Esophagus squamous epithelium (tissue), 5 donors: ENCODE data around the gene KANSL2. TPM values are rescaled to one million over a fixed set of nuclear protein-coding genes. Genes with fewer than 3 reads are reported as not detected.
"Not testable (repeated sequence)": the region's sequence is repeated elsewhere in the genome, so short reads cannot be mapped to it uniquely, and the experiment has no call there.

Experiments used
- DNase-seq: peaks from one replicate; lab custom pipeline; 2025; lab: John Stamatoyannopoulos, UW
- H3K27ac ChIP-seq, 4 donors: fragments of 200-600 bp; sonication (generic); one replicate each; pipeline ENCODE4 v1.5.1; 2016 to 2019; ENCODE audit warnings: mild to moderate bottlenecking in 1 of 4
- H3K27me3 ChIP-seq, 4 donors: fragments of 200-600 bp; sonication (generic); 1 replicate in 3 of 4; 2 replicates in 1 of 4; pipeline versions ENCODE4 v1.5.1 to v1.6.0; 2017 to 2021; ENCODE audit warnings: antibody characterized with exemption in 1 of 4
- H3K36me3 ChIP-seq, 3 donors: fragments of 200-600 bp; sonication (generic); one replicate each; pipeline ENCODE4 v1.5.1; 2016 to 2019
- H3K4me1 ChIP-seq, 3 donors: fragments of 200-600 bp; sonication (generic); one replicate each; pipeline ENCODE4 v1.5.1; 2017 to 2019
- H3K4me3 ChIP-seq, 4 donors: fragments of 200-600 bp; sonication (generic); 1 replicate in 3 of 4; 2 replicates in 1 of 4; pipeline ENCODE4 v1.5.1; 2016 to 2019; ENCODE audit warnings: mild to moderate bottlenecking in 2 of 4, moderate library complexity in 1 of 4
- H3K9me3 ChIP-seq, 3 donors: fragments of 200-600 bp; sonication (generic); one replicate each; pipeline ENCODE4 v1.5.1; 2016 to 2019
- CTCF ChIP-seq, 6 experiments: fragments of 450-650 bp in 4 of 6; fragments of 200-600 bp in 2 of 6; sonication (generic) in 2 of 6; IDR thresholded peaks; one replicate each; pipeline ENCODE4 v1.5.1; 2016 to 2019; ENCODE audit warnings: antibody characterized with exemption in 6 of 6, mild to moderate bottlenecking in 4 of 6, moderate library complexity in 4 of 6
- POLR2A ChIP-seq, 4 donors: fragments of 450-650 bp; IDR thresholded peaks; one replicate each; pipeline ENCODE4 v1.6.1; 2017; ENCODE audit warnings: antibody characterized with exemption in 4 of 4, mild to moderate bottlenecking in 4 of 4, moderate library complexity in 3 of 4
- WGBS, 2 donors: methylation state at CpG; one replicate each; pipeline ENCODE4 v1.1.5; 2018; 5-methylcytosine and 5-hydroxymethylcytosine counted together
- intact Hi-C: fragments of 100-400 bp; cut with DNase I; formaldehyde crosslinking; loops from one replicate; pipeline ENCODE4 v1.15.0; 2022
- total RNA-seq, 4 donors: library from RNA; depleted of rRNA; stranded (reverse); fragments of >200 nt; gene quantifications; one replicate each; pipeline ENCODE4 v1.1.0, GENCODE V29; 2016
- donor health status: DM: yes; HTN: yes; CAD: no.

The KANSL2 gene
- total RNA-seq, 4 donors from 2014 or later: 23.9 to 46.0 (median 33.3) TPM

- H3K9me3 ChIP-seq: no peaks in the 10 kb centered on the region
- TF ChIP-seq POLR2A (IDR thresholded peaks at IDR 0.05) (no peak), CTCF (IDR thresholded peaks at IDR 0.05) (no peak)
- no peak for DNase-seq
- no peak overlapping the region for H3K4me3 ChIP-seq
- H3K27ac ChIP-seq: no peak overlapping the region
- peaks cover 0 to 27% (median 13%) of the 10 kb centered on the region in 3 donors for H3K36me3 ChIP-seq
- WGBS, 2 donors: 82% methylated on average over 4 of the region's 4 CpGs
- intact Hi-C loops: no loop called here
- H3K4me1 ChIP-seq: peaks cover 15 to 36% (median 27%) of the 10 kb centered on the region in 3 donors
- no peaks in the 10 kb centered on the region for H3K27me3 ChIP-seq
Observed at GRCh38 chr12:48683534-48683933, 1.5 kb upstream of the KANSL2 start.

- WGBS, 2 donors: 90 to 94% methylated on average over 2 of the region's 2 CpGs
- no peak for DNase-seq
- Histone ChIP-seq H3K9me3 (no peaks in the 10 kb centered on the region), H3K27me3 (no peaks in the 10 kb centered on the region), H3K4me1 (peaks cover 15 to 42% (median 33%) of the 10 kb centered on the region in 3 donors), H3K36me3 (peaks cover 0 to 27% (median 9%) of the 10 kb centered on the region in 3 donors), H3K27ac (peak overlapping the region in 1 of 4 donors; percentile 97), H3K4me3 (peak overlapping the region; percentile 74 to 92 (median 78))
- intact Hi-C loops: no loop called here
- TF ChIP-seq POLR2A (IDR thresholded peaks at IDR 0.05) (no peak), CTCF (IDR thresholded peaks at IDR 0.05) (no peak)
Observed at GRCh38 chr12:48682927-48683326, 889 bp upstream of the KANSL2 start.

GRCh38 chr12:48682533-48682905 lies 481 bp upstream of the KANSL2 start:
- H3K9me3 ChIP-seq, H3K27me3 ChIP-seq, DNase-seq, intact Hi-C loops: not testable (repeated sequence)
- Histone ChIP-seq H3K36me3 (peaks cover 0 to 28% (median 7%) of the 10 kb centered on the region in 3 donors), H3K4me1 (peaks cover 15 to 46% (median 37%) of the 10 kb centered on the region in 3 donors), H3K4me3 (peak overlapping the region; percentile 74 to 92 (median 78)), H3K27ac (peak overlapping the region; percentile 61 to 97 (median 92))
- 24 to 35% methylated on average over 11 to 13 of the region's 19 CpGs for WGBS, 2 donors

GRCh38 chr12:48681399-48681709 lies 684 bp downstream of the KANSL2 start:
- Histone ChIP-seq H3K27me3 (no peaks in the 10 kb centered on the region), H3K27ac (peak overlapping the region; percentile 92 to 97 (median 93)), H3K36me3 (peaks cover 0 to 40% (median 8%) of the 10 kb centered on the region in 3 donors), H3K4me3 (peak overlapping the region; percentile 74 to 92 (median 78)), H3K4me1 (peaks cover 18 to 58% (median 41%) of the 10 kb centered on the region in 3 donors), H3K9me3 (no peaks in the 10 kb centered on the region)
- no peak for DNase-seq
- WGBS, 2 donors: 0 to 6% methylated on average over 8 to 9 of the region's 11 CpGs
- TF ChIP-seq CTCF (IDR thresholded peaks at IDR 0.05) (no peak), POLR2A (IDR thresholded peaks at IDR 0.05) (no peak)
- intact Hi-C loops: no loop called here

GRCh38 chr12:48680861-48681260 lies 1.2 kb downstream of the KANSL2 start:
- peaks cover 0 to 44% (median 10%) of the 10 kb centered on the region in 3 donors for H3K36me3 ChIP-seq
- H3K4me3 ChIP-seq: peak overlapping the region; percentile 74 to 92 (median 78)
- WGBS, 2 donors: 59 to 80% methylated on average over 9 to 13 of the region's 13 CpGs
- H3K27me3 ChIP-seq: no peaks in the 10 kb centered on the region
- no peaks in the 10 kb centered on the region for H3K9me3 ChIP-seq
- intact Hi-C loops: no loop called here
- H3K27ac ChIP-seq: peak overlapping the region in 3 of 4 donors; percentile 93 to 97 (median 93)
- TF ChIP-seq CTCF (IDR thresholded peaks at IDR 0.05): no peak
- no peak for TF ChIP-seq POLR2A (IDR thresholded peaks at IDR 0.05)
- no peak for DNase-seq
- peaks cover 18 to 63% (median 41%) of the 10 kb centered on the region in 3 donors for H3K4me1 ChIP-seq
